Ovary (tissue), 9 donors: ENCODE data around the gene CADPS2. TPM values are rescaled to one million over a fixed set of nuclear protein-coding genes. Genes with fewer than 3 reads are reported as not detected.
"Not testable (repeated sequence)": the region's sequence is repeated elsewhere in the genome, so short reads cannot be mapped to it uniquely, and the experiment has no call there.

Source experiments
- DNase-seq, 5 donors: peaks; one replicate each; pipeline ENCODE4 v3.0.0-alpha.2; 2019 to 2020
- H3K27ac ChIP-seq, 2 donors: fragments of 200-600 bp; one replicate each; pipeline versions ENCODE4 v1.5.1 to v1.8.0; 2019 to 2022
- H3K27me3 ChIP-seq: fragments of 200-600 bp; one replicate; pipeline ENCODE4 v1.8.0; 2022
- H3K36me3 ChIP-seq: fragments of 200-600 bp; sonication (generic); one replicate; pipeline ENCODE4 v1.5.1; 2019
- H3K4me1 ChIP-seq: one replicate; pipeline ENCODE4 v1.8.1; 2013; ENCODE audit warnings: mild to moderate bottlenecking, moderate library complexity; ENCODE audit not compliant: insufficient read depth
- H3K4me3 ChIP-seq: fragments of 200-600 bp; sonication (generic); one replicate; pipeline ENCODE4 v1.5.1; 2017
- H3K9me3 ChIP-seq, 2 donors: fragments of 200-600 bp in 1 of 2; sonication (generic) in 1 of 2; one replicate each; pipeline versions ENCODE4 v1.5.1 to v1.8.1; 2013 to 2019; ENCODE audit warnings: mild to moderate bottlenecking in 1 of 2, moderate library complexity in 1 of 2
- CTCF ChIP-seq, 3 donors: fragments of 450-650 bp in 2 of 3; fragments of 200-600 bp in 1 of 3; IDR thresholded peaks; one replicate each; pipeline versions ENCODE4 v1.5.1 to v1.8.0; 2016 to 2022; ENCODE audit warnings: antibody characterized with exemption in 3 of 3, mild to moderate bottlenecking in 1 of 3
- EP300 ChIP-seq: sonication (generic); formaldehyde crosslinking; IDR thresholded peaks from one replicate; pipeline ENCODE4 v1.6.1; 2017; ENCODE audit warnings: antibody characterized with exemption
- POLR2A ChIP-seq: fragments of 450-650 bp; IDR thresholded peaks from one replicate; pipeline ENCODE4 v1.6.1; 2017; ENCODE audit warnings: antibody characterized with exemption, mild to moderate bottlenecking, moderate library complexity
- WGBS, 3 donors: extraction: QIAGEN DNeasy Blood & Tissue Kit in 1 of 3; methylation state at CpG; one replicate each; pipeline versions ENCODE4 v1.1.5 to v1.1.7; 2013 to 2017; 5-methylcytosine and 5-hydroxymethylcytosine counted together
- intact Hi-C, 4 donors: fragments of 100-400 bp; cut with DNase I; formaldehyde crosslinking; loops; one replicate each; pipeline versions ENCODE4 v1.11.0 to v1.15.1; 2022 to 2023
- polyA plus RNA-seq, 2 donors: library from polyadenylated mRNA; stranded (reverse); fragments of 200-250 nt in 1 of 2; fragments of 350-450 nt in 1 of 2; fragmentation: Illumina TruSeq in 1 of 2; extraction: RNeasy Lipid Tissue Mini Kit (QIAGEN cat#74804) in 1 of 2; gene quantifications; one replicate each; pipeline ENCODE4 v1.2.3, GENCODE V29; 2013 to 2014
- total RNA-seq, 7 donors: library from RNA; depleted of rRNA in 2 of 7; stranded (reverse); fragments of >200 nt in 2 of 7; fragmentation: NEBNext Ultra II Directional in 3 of 7; extraction: Animal tissue kit (Norgen Biotek cat#: 25700) in 3 of 7; gene quantifications; one replicate each; pipeline versions ENCODE4 v1.1.0 to v1.2.4, GENCODE V29; 2016 to 2023
- donor health status: DM: no; HTN: no; CAD: no; lungs with moderate emphysema.
- donor health status: DM: no; HTN: no; CAD: no.
- donor health status: Bipolar disorder and iron deficiency.
- donor health status: DM: yes; HTN: yes; CAD: no.
- donor health status: DM: no; HTN: no; CAD: no.
- donor health status: DM: yes; HTN: yes; CAD: no.

The CADPS2 gene
- total and polyA plus RNA-seq, 9 donors: 10.1 to 26.7 (median 16.6) TPM

GRCh38 chr7:122684504-122684903 lies 201.8 kb downstream of the CADPS2 start:
- no peak for TF ChIP-seq POLR2A
- no peak for TF ChIP-seq CTCF (IDR thresholded peaks at IDR 0.05)
- no peak for TF ChIP-seq EP300
- Histone ChIP-seq H3K9me3 (no peaks in the 10 kb centered on the region), H3K4me3 (no peak overlapping the region), H3K4me1 (no peaks in the 10 kb centered on the region), H3K36me3 (no peaks in the 10 kb centered on the region), H3K27me3 (no peaks in the 10 kb centered on the region), H3K27ac (no peak overlapping the region)
- intact Hi-C loops: no loop called here
- no peak for DNase-seq
- 61 to 65% (median 62%) methylated on average over 2 of the region's 2 CpGs for WGBS, 3 donors

GRCh38 chr7:122682815-122683550 lies 203.3 kb downstream of the CADPS2 start:
- intact Hi-C loops: no loop called here
- H3K36me3 ChIP-seq: no peaks in the 10 kb centered on the region
- TF ChIP-seq CTCF (IDR thresholded peaks at IDR 0.05): no peak

GRCh38 chr7:122681186-122681585 lies 205.1 kb downstream of the CADPS2 start:
- H3K4me1 ChIP-seq, H3K9me3 ChIP-seq, H3K36me3 ChIP-seq, H3K27me3 ChIP-seq, intact Hi-C loops, H3K4me3 ChIP-seq, H3K27ac ChIP-seq, DNase-seq: not testable (repeated sequence)
- 97 to 98% (median 98%) methylated on average over 16 of the region's 16 CpGs for WGBS, 3 donors

More at GRCh38 chr7:122682815-122683550, 203.3 kb downstream of the CADPS2 start:
- H3K4me1 ChIP-seq: no peaks in the 10 kb centered on the region
- no peak overlapping the region for H3K27ac ChIP-seq
- no peaks in the 10 kb centered on the region for H3K27me3 ChIP-seq
- no peaks in the 10 kb centered on the region for H3K9me3 ChIP-seq
- DNase-seq: no peak
- H3K4me3 ChIP-seq: no peak overlapping the region
- 73 to 79% (median 78%) methylated on average over 8 of the region's 8 CpGs for WGBS, 3 donors

- no peaks in the 10 kb centered on the region for H3K36me3 ChIP-seq
- no peaks in the 10 kb centered on the region for H3K27me3 ChIP-seq
- H3K4me3 ChIP-seq: no peak overlapping the region
- H3K9me3 ChIP-seq: no peaks in the 10 kb centered on the region
- H3K4me1 ChIP-seq: no peaks in the 10 kb centered on the region
- intact Hi-C loops: no loop called here
- DNase-seq: no peak
- WGBS, 3 donors: 18 to 35% (median 28%) methylated on average over 1 of the region's 1 CpG
- H3K27ac ChIP-seq: no peak overlapping the region
- no peak for TF ChIP-seq EP300
- TF ChIP-seq POLR2A: no peak
- no peak for TF ChIP-seq CTCF (IDR thresholded peaks at IDR 0.05)
These were observed 206.4 kb downstream of the CADPS2 start for GRCh38 chr7:122679813-122680212.

- H3K27ac ChIP-seq, H3K4me3 ChIP-seq, H3K36me3 ChIP-seq, H3K4me1 ChIP-seq, intact Hi-C loops, H3K27me3 ChIP-seq, DNase-seq, H3K9me3 ChIP-seq: not testable (repeated sequence)
- 86 to 91% (median 87%) methylated on average over 9 of the region's 9 CpGs for WGBS, 3 donors
These were observed 207.0 kb downstream of the CADPS2 start for GRCh38 chr7:122679269-122679709.
